Activated T-cell treated with anti-CD3 and anti-CD28 coated beads for 1 hour (primary cell): ENCODE data around the gene NPB.
A peak's percentile ranks its signal among the peaks of the same experiment; 100 is the strongest.

Experiments
- DNase-seq: peaks from one replicate; pipeline ENCODE4 v3.0.0-alpha.2; 2020; ENCODE audit warnings: low read depth

NPB gene

DNA sequence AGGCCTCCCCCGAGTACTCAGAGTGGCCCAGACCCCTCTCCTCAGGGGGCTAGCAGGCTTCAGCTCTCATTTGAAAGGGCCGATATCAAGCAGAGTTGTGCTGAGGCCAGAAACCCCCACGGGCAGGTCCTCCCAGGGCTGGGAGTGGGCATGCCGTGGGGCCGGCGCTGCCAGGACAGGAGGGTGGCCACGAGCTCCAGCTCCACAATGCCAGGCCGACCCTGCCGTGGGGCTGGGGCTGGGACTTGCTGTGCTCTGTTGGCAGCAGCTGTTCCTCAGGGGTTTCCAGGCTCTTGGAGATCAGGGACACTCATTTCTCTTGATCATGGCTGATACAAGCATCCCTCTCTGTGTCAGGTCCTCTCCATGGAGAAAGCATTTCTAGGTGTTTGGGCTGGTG is 3.2 kb upstream of the NPB start:
- no peak for DNase-seq

DNA sequence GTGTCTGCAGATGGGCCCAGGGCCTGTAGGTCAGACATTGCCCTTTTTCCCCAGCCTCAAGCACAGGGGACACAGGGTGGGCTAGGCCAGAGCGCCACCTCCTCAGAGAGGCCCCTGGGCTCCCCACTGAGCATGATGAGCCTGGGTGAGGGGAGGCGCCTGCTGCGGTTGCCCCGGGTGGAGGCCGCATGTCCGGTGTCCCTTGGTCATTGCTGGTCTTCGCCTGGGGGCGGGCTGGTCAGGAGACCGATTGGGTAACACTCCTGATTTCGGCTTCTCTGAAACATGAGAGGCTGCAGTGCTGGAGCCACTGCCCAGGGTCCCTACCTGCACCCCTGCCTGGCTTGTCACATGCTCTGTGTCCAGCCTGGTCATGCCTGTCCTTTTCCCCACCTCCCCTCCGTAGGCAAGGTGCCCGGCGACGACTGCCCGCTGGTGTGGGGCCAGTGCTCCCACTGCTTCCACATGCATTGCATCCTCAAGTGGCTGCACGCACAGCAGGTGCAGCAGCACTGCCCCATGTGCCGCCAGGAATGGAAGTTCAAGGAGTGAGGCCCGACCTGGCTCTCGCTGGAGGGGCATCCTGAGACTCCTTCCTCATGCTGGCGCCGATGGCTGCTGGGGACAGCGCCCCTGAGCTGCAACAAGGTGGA is 2.4 kb upstream of the NPB start:
- DNase-seq: no peak

DNA sequence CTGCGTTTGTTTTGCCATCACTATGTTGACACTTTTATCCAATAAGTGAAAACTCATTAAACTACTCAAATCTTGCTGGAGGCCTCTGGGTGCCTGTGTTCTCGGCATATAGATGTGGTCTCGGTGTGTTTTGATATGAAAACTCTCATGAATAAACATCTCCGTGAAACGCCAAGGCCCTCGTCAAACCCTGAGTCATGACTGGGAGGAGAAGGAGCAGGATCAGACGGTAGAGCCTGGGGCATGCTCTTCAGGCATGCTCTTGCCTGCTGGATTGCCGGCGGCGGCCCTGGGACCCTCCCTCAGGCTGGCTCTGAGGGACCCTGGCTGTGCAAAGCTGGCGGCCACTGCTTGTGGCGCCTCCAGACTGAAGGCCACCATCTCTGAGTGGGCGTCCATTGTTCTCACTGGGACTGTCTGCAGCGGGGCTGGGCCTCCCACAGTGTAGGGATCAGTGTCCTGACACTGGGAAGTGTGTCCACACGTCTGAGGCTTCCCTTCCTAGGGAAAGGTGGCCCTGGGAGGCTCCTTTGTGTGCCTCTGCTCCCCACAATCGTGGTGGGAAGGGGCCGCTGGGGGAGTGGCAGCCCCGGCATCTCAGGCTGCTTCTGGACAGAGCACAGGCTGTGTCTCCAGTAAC is 1.7 kb upstream of the NPB start:
- DNase-seq: no peak

DNA sequence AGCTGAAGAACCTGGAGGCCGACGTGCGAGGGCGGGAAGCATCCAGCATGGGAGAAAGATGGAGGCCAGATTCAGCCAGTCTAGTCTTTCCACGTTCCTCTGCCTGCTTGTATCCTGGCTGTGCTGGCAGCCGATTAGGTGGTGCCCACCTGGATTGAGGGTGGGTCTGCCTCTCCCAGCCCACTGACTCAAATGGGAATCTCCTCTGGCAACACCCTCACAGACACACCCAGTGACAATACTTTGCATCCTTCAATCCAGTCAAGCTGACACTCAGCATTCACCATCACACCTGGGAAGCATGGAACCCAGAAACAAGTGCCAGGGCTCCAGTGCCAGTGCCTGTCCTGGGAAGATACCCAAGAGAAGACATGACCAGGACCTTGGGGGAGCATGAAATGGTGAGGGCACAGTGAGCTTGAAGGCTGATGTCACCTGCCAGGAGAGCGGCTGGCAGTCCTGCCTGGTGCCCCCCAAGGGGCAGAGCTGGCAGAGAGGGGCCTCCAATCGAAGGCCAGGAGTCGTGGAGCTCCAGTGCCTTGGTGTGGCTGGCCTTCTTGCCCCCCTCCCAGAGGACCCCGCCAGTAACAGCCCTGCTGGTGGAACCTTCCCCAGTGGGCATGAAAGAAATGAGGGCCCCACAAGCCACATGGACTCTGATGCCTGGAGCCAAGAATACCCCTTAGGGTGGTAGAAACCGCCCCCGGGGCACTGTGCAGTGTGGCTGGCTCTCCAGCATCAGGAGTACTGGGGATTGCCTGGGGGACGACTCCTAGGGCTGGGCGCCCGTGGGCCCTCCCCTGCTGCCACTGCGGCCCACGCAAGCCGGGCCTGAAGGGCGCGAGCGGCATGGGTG is 643 bp upstream of the NPB start:
- no peak for DNase-seq

DNA sequence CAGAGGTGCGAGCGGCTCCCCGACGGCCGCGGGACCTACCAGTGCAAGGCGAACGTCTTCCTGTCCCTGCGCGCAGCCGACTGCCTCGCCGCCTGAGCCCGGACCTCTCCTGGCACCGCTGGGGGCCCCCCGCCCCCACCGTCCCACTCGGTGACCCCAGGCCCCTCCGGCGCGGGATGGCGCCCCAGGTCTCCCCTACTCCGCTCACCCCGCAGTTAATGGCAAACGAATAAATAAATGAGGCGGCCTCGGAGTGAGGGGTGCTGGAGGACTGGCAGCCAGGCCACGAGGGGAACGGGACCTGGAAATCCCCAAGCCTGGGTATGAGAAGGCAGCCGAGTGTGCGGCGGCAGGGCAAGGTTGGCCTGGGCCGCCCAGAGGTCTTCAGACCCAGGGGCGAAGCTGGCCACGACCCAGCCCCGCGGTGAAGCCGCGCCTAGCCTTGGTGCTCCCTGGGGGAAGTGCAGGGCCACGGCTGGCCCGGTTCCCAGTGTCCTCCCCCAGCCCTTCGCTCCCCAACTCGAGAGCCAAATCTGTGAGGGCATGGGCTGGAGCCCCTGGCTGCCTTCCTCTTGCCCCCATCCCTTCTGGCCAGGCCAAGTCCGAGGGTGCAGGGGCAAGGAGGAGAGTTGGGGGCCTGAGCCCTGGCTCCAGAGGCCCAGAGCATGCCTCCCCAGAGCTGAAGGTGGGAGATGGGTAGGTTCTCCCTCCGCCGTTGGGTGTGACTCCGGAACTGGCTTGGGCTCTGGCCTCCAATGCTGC is 796 bp downstream of the NPB start:
- DNase-seq: no peak

DNA sequence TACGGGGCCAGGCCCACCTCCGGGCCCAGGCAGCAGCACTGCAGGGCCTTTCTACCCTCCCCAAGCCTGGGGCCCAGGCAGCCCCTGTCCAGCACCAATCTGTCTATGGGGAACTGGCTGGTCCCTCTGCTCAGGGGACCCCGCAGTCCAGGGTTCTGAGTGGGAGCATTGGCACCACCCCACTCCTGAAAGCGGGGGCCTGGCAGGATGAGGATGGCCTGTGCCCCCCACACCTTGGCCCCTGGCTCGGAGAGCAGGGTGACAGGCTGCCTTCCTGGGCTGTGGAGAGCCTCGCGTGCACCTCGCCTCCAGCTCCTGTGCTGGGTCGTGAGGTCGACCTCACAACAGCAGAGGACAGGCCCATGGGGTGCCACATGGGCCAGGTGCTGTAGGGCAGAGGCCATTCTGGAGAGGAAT is 1.4 kb downstream of the NPB start:
- DNase-seq: no peak

DNA sequence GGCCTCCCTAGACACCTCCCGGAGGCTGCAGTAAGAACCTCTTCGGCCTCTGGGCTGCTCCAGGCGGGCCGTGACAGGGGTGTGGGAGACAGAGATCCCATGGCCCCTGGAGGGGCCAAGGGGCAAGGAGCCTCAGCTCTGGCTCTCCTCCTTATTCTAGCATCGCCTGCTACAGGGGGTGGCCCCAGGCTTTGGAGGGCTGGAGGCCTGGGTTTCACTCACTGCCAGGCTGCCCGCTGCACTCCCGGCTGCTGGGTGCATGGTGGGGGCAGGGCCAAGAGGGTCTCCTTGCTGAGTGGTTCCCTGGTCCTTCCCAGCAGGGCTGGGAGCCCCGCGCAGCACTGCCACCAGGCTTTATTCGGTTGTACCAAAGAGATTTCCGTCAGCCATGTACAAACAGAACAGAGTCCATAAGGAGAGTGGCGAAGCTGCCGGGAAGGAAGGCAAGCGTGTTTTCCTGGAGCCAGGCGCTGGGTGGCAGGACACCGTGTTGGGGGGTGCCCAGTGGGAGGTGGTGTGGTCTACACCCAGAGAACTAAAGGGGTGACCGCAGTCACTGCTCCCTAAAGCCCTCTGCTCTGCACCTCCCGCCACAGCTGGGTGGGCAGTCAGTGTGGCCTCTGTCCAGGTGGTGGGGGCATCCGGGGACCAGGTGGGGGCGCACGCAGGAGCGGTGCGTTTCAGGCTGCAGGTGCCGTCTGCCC is 2.0 kb downstream of the NPB start:
- no peak for DNase-seq

DNA sequence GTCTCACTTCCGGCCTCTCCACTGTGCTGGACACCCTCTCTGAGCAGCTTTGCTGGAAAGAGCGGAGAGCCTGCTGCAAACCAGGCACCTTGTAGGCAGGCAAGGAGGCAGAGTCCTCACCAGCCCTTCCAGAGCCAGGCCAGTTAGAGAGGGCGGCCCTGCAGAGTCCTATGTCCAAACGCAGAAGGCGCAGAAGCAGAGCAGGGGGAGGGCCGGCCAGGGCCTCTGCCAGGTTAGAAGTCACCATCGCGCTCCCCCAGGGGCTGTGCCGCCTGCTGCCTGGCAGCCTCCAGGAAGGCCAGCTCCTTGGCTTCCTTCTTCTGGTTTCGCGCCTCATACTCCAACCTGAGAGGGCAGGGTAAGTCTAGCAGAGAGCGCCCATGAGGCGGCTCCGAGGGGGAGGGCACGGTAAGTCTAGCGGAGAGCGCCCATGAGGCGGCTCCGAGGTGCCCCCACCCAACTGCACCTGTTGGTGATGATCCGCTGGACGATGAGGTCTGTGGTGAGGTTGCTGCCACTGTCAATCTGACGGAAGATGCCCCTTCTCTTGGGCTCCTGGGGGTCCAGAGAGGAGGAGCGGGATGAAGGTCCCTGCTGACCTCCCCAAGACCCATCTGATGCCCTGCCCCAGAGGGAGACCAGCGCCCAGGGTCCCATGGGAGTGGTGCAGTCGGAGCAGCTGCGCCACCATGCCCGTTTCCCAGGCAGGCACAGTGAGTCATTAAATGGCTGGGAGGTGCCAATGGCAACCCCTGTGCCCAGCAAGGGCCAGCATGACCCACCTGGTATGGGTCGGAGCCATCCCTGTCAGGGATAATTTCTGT is 2.8 kb downstream of the NPB start:
- DNase-seq: no peak

DNA sequence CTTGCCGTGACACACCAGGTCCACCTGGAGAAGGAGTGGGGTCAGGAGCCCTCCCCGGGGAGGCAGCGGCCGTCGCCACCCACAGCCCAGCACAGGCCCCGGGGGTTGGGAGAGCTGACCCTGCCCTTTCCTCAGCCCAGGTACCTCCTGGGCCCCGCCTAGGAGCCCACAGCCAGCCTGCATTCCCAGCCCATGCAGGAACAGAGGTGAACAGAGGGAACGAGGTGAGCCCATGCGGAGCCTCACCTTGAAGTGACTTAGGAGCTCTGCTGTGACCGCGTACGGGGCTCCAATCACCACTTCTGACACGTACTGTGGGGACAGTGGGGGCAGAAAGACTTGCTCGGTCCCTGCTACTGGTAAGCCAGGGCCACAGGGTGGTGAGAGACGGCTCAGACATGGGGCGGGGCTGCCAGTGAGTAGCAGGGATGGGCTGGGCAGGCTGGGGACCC is 3.4 kb downstream of the NPB start:
- DNase-seq: no peak

DNA sequence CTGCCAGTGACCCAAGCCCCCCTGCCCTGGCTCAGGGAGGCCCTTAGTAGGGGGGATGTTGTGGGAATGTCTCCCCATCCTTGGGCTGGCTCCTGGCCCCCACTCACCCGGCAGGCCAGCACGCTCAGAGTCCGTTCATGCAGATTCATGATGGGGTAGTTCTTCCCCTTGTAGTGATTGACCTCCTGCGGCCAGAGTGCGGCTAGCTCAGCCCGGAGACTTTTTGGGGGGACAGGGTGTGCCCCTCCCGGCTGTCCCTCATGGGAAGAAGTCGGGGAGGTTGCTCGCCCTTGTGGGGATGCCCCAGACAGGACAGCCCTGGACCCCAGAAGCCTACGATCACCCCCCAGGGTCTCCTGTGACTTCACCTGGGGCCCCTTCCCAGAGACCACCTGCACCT is 4.0 kb downstream of the NPB start:
- DNase-seq: no peak

DNA sequence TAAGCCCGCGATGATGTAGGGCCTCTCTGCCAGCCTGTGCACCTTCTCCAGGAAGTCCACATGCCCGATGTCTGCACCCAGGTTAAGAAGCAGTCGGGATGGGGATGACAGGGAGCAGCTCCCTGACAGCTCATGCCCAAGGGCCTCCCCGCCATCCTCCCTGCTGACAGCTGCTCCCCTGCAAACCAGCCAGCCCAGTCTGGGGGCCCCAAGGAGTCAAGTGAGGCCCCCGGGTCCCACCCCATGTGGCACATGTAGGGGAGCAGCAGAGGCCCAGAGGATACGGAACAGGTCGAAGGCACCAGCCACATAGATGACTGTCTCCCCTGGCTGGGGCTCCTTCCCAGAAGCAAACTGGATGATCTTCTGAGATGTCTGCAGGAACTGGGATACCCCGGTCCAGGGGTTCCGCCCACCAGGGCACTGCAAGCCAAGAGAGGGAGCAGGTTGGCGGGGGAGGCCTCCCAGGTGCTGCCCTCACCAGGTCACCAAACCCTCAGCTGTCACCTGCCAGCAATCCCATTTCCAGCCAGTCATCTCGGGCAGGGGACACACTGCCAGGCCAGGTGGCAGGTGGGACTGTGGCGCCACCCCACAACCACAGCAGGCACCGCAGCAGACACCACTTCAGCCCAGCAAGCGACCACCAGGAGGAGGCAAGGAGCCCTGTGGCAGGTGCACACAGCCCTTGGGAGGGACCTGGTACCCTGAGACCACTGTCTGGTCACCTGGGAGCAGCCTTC is 4.6 kb downstream of the NPB start:
- no peak for DNase-seq

DNA sequence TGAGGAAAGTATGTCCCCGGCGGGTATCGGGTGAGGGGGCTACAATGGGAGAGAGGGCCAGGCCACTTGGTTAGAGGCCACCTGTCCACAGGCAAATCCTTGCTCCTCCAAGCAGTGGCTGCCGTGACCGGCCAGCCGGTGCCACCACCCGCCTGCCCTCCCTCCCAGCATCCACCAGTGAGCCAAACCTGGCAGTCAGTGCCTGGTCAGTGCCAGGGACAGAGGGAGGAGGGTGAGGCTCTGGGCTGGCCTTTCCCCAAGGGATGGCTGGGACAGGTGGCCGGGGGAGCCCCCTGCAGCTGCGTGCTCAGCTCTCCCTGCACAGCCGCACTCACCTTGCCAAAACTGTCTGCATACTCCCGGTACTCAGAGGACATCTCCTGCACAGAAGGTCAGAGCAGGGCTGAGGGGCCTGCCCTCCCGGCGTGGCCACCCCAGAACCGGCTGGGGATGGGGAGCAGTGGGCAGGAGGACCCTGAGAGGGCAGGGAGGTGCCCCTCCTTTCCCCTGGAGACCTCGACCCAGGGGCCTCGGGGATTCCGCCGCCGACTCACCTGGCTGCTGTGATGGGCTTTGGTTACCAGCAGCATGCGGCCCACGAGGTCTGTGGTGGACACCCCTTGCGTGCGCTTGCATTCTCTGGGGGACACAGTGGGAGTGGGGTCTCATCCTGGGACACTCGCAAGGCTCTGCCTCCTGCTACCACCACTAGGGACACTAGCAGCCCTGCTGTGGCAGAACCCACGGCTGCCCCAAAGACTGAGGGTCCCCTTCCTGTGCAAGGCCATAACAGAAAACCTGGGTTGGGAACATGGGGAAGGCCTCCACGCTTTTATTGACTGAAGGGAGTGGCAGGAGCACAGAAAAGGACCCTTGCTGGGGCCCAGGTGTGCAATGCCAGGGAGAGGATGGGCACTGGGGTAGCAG is 5.4 kb downstream of the NPB start:
- DNase-seq: no peak

DNA sequence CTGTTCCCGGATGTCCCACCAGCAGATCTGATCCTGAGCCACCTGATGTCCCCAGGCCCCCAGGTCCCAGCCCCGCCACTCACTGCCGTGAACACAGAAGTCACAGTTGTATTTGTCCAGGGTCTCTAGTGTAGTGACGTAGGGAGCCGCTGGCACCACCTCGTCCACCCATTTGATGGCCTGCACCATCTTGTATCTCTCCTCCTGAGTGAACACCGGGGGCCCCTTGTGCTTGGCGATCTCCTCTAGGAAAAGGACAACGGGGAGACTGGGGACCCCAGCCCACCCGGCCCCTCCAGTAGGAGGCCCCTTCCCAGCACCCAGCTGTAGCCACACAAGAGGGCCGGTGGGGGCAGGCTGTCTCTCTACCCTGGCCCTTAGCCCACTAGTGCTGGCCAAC is 6.8 kb downstream of the NPB start:
- no peak for DNase-seq

DNA sequence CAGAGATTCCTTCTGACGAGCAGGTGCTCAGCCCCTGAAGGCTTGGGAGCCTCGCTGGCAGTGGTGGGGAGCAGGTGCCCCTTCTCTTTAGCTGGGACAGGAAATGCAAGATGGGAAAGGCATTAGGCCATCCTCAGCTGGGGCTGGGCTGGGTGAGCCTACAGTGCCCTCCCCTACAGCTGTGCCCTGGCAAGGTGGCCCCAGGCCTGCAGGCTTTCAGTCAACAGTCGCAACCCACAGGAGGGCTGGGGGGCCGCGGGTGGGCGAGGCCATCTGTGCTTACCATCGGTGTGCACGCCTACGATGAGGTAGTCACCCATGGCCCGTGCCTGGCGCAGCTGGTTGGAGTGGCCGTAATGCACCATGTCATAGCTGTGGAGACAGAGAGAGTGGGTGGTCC is 7.2 kb downstream of the NPB start:
- DNase-seq: no peak

DNA sequence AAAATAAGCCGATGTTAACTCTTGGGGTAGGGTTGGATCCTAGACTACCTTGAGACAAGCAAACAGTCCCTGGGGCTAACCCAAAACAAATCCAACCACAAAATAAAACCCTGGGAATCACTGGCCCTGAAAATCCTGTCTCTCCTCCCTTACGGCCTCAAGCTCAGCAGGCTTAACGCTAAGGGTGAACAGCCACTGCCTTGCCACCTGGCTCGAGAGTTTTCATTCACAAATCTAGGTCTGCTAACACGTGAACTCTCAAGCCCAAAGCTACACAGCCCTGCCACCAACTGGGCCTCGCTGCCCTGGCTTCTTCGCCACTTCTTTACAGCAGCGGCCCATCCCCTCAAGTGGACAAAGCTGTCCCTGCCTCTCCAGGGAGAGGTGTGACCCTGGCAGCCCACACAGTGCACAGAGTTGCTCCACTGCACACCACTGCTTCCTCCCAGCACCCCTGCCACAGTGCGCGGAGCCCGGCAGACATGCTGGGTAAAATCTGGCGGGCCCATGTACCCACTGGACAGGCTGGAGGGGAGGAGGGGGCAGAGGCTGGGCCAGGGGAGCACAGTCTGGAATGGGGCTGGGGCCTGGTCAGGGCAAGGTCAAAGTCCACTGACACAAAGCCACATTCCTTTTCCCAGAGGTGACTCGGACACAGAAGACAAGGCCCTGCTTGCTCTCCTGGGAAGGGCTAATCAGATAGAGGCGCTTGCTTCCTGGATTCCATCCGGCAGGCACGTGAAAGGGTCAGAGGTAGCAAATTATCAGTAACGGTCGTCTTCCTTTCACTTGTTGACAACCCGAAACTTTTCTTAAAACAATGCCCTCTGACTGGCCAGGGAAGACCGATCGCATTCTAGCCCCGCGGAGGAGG is 8.2 kb downstream of the NPB start:
- DNase-seq: no peak

DNA sequence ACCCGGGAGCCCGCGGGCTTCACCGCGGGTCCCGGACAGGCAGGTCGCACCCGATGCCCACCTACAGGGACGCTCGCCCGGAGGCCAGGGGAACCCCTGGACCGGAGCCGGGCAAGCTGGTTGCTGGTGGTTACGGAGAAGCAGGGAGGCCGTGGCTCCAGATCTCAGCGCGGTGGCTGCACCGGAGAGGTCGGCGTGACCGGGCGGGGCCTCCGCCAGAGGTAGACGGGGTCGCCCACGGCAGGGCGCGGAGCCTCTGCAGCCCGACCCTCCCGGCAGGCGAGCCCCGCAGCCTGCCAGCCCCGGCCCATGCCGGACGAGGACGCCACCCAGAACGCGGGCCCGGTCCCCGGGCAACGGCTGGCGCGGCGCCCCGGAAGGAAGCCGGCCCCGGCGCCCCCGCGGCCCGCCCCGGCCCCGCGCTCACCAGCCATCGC is 8.8 kb downstream of the NPB start:
- DNase-seq: no peak

DNA sequence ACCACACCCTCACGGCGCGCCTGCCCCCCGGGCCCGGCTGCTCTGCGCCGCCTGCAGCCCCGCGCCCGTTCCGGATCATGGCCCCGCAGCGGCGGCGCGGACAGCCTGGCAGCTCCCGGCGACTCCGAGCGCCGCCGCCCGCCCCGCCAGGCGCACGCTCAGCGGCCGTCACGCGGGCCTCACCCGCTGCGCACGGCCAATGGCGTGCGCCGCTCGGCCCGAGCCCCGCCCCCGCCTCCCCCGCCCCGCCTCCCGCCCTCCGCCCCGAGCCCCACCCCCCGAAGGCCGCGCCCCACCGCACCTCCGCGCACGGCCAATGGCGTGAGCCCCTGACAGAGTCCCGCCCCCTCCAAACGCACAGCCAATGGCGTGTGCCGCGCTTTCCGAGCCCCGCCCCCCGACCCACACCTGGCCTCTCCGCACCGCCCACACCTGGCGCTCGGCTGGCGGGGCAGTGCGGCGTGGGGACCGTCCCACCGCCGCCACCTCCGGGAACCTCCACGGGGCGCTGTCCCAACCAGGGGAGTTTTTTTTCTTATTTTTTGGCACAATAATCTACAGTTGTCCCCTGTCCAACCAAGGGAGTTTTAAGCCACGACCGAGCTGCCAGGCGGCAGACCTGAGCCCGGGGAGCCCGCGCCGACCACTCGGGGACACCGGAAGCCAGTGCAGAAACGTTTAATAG is 9.4 kb downstream of the NPB start, which contains the start of gene PCYT2:
Gene PCYT2, minus strand, starts transcription at position 123 of the 685 bp plus-strand sequence. Its CDS starts 44 bp downstream, at position 79.
- DNase-seq: peak; percentile 93
